Stimulated activated CD4-positive, alpha-beta T cell treated with anti-CD3 and anti-CD28 coated beads, TNF-alpha, amount 100 ng/mL, for 1 hour (primary cell): ENCODE data around the gene MRGPRX2.

Experiments
- DNase-seq, 3 donors: peaks; one replicate each; pipeline ENCODE4 v3.0.0-alpha.2; 2020; ENCODE audit warnings: low read depth in 3 of 3, low spot score in 1 of 3

Gene MRGPRX2

GRCh38 chr11:19060629-19061028, at the start of gene MRGPRX2:
MRGPRX2 (minus strand) TSS chr11:19060717; CDS start chr11:19056402, 4,315 bp downstream.
- DNase-seq, result no peak

- DNase-seq, result no peak
These were observed 49.8 kb upstream of the MRGPRX2 start for GRCh38 chr11:19110295-19110694.

GRCh38 chr11:19107125-19107524, 46.6 kb upstream of the MRGPRX2 start:
- DNase-seq, result no peak

- no peak for DNase-seq
These were observed 44.5 kb upstream of the MRGPRX2 start for GRCh38 chr11:19105011-19105410.

GRCh38 chr11:19102521-19102900, 42.0 kb upstream of the MRGPRX2 start:
- DNase-seq, result no peak

GRCh38 chr11:19101796-19102520, 41.4 kb upstream of the MRGPRX2 start:
- DNase-seq, result no peak

- DNase-seq, result no peak
These were observed 40.4 kb upstream of the MRGPRX2 start for GRCh38 chr11:19100885-19101284.

- DNase-seq, result no peak
These were observed 38.6 kb upstream of the MRGPRX2 start for GRCh38 chr11:19099093-19099492.

- no peak for DNase-seq
These were observed 34.3 kb upstream of the MRGPRX2 start for GRCh38 chr11:19094859-19095258.

GRCh38 chr11:19093976-19094375, 33.5 kb upstream of the MRGPRX2 start:
- DNase-seq, result no peak

GRCh38 chr11:19092850-19093249, 32.3 kb upstream of the MRGPRX2 start:
- DNase-seq, result no peak

- DNase-seq, result no peak
These were observed 31.8 kb upstream of the MRGPRX2 start for GRCh38 chr11:19092342-19092741.

- DNase-seq, result no peak
These were observed 30.8 kb upstream of the MRGPRX2 start for GRCh38 chr11:19091366-19091765.

GRCh38 chr11:19089421-19089820, 28.9 kb upstream of the MRGPRX2 start:
- DNase-seq, result no peak

GRCh38 chr11:19088791-19089190, 28.3 kb upstream of the MRGPRX2 start:
- no peak for DNase-seq

GRCh38 chr11:19087658-19088057, 27.1 kb upstream of the MRGPRX2 start:
- DNase-seq, result no peak

- DNase-seq, result no peak
These were observed 24.3 kb upstream of the MRGPRX2 start for GRCh38 chr11:19084661-19085315.

- DNase-seq, result no peak
These were observed 22.6 kb upstream of the MRGPRX2 start for GRCh38 chr11:19083166-19083565.

GRCh38 chr11:19080579-19080993, 20.1 kb upstream of the MRGPRX2 start:
- DNase-seq, result no peak

GRCh38 chr11:19079643-19080440, 19.3 kb upstream of the MRGPRX2 start:
- DNase-seq, result no peak

- no peak for DNase-seq
These were observed 17.4 kb upstream of the MRGPRX2 start for GRCh38 chr11:19077965-19078364.
